HCT116 (cell line): ENCODE results near the gene PLA1A.

ENCODE experiments used
- CTCF ChIP-seq, 3 experiments: fragments of 200-600 bp in 1 of 3; sonication (generic) in 1 of 3; IDR thresholded peaks in 2 of 3; conservative IDR thresholded peaks in 1 of 3; 2 replicates each; pipeline ENCODE4 v1.5.1; 2012 to 2017; ENCODE audit warnings: low read depth in 2 of 3, low read length in 2 of 3, antibody characterized with exemption in 1 of 3, borderline replicate concordance in 1 of 3, control low read depth in 1 of 3, mild to moderate bottlenecking in 1 of 3, mixed read lengths in 1 of 3, mixed run types in 1 of 3, moderate library complexity in 1 of 3; ENCODE audit not compliant: insufficient read depth in 1 of 3
- EGR1 ChIP-seq: IDR thresholded peaks from 2 replicates; pipeline ENCODE4 v1.6.1; 2012; ENCODE audit warnings: low read depth
- ELF1 ChIP-seq: IDR thresholded peaks from 2 replicates; pipeline ENCODE4 v1.6.1; 2012; ENCODE audit warnings: low read depth, borderline replicate concordance
- EZH2 ChIP-seq: fragments of 200-600 bp; sonication (generic); IDR thresholded peaks from 2 replicates; pipeline ENCODE4 v1.6.1; 2017; ENCODE audit warnings: antibody characterized with exemption, mixed run types
- POLR2A ChIP-seq: IDR thresholded peaks from 2 replicates; pipeline ENCODE4 v1.7.0; 2011; ENCODE audit warnings: borderline replicate concordance; ENCODE audit not compliant: insufficient read depth, insufficient read length; ENCODE audit errors: extremely low read depth
- TCF7L2 ChIP-seq: IDR thresholded peaks from 2 replicates; pipeline ENCODE4 v1.7.0; 2011; ENCODE audit warnings: borderline replicate concordance, inconsistent platforms; ENCODE audit not compliant: insufficient read depth, insufficient read length; ENCODE audit errors: extremely low read depth
- ZFX ChIP-seq: fragments of 450-650 bp; IDR thresholded peaks from 2 replicates; pipeline ENCODE4 v1.6.1; 2017

DNA sequence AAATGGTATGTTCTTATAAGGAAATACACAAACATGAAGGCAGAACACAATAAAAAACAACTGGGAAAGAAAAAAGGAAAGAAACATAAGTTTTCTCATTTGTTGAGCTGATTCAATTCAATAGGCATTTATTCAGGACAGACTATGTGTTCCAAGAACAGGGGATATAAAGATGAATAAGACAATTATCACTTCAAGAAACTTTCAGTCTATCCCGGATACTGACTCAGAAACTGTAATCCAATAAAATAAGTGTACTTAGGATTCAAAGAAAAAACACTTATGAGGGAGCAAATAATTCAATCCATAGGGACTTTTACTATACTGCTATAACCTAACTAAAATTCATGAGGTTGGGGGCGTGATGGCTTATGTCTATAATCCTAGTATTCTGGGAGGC, 66.2 kb downstream of the PLA1A start:
- no peak for TF ChIP-seq EGR1
- TF ChIP-seq ELF1 = no peak
- TF ChIP-seq CTCF (IDR thresholded peaks at IDR 0.05 in 2 of 3, conservative IDR thresholded peaks at IDR 0.05 in 1 of 3; ENCODE audit: borderline replicate concordance in 1 of 3, insufficient read depth in 1 of 3, low read depth in 2 of 3, low read length in 2 of 3) = no peak
- TF ChIP-seq EZH2 = no peak
- no peak for TF ChIP-seq TCF7L2
- TF ChIP-seq POLR2A = no peak
- TF ChIP-seq ZFX = no peak
